Activated CD4-positive, alpha-beta T cell treated with anti-CD3 and anti-CD28 coated beads for 48 hours (primary cell): Measurements from ENCODE around the gene PLD1.
"Not testable (repeated sequence)": the region's sequence is repeated elsewhere in the genome, so short reads cannot be mapped to it uniquely, and the experiment has no call there.

Source experiments
- DNase-seq: peaks from one replicate; pipeline ENCODE4 v3.0.0-alpha.2; 2020

Gene PLD1

GRCh38 chr3:171736556-171736955 lies 73.7 kb downstream of the PLD1 start:
- DNase-seq, result no peak

GRCh38 chr3:171733561-171733960 lies 76.7 kb downstream of the PLD1 start:
- no peak for DNase-seq

GRCh38 chr3:171732756-171733155 lies 77.5 kb downstream of the PLD1 start:
- DNase-seq, result no peak

- DNase-seq, result no peak
Measured at GRCh38 chr3:171731691-171732090, 78.6 kb downstream of the PLD1 start.

- DNase-seq, result no peak
Measured at GRCh38 chr3:171729452-171730334, 80.6 kb downstream of the PLD1 start.

GRCh38 chr3:171727288-171727687 lies 83.0 kb downstream of the PLD1 start:
- no peak for DNase-seq

- no peak for DNase-seq
Measured at GRCh38 chr3:171718493-171719185, 91.6 kb downstream of the PLD1 start.

- no peak for DNase-seq
Measured at GRCh38 chr3:171715155-171715554, 95.1 kb downstream of the PLD1 start.

- DNase-seq, result no peak
Measured at GRCh38 chr3:171712171-171712938, 97.9 kb downstream of the PLD1 start.

- no peak for DNase-seq
Measured at GRCh38 chr3:171711461-171712170, 98.7 kb downstream of the PLD1 start.

GRCh38 chr3:171710359-171710758 lies 99.9 kb downstream of the PLD1 start:
- DNase-seq, result no peak

GRCh38 chr3:171704814-171705213 lies 105.5 kb downstream of the PLD1 start:
- no peak for DNase-seq

GRCh38 chr3:171704002-171704401 lies 106.3 kb downstream of the PLD1 start:
- peak; percentile 37 for DNase-seq

GRCh38 chr3:171703144-171703543 lies 107.1 kb downstream of the PLD1 start:
- no peak for DNase-seq

GRCh38 chr3:171700653-171701052 lies 109.6 kb downstream of the PLD1 start:
- DNase-seq, result no peak

GRCh38 chr3:171700157-171700556 lies 110.1 kb downstream of the PLD1 start:
- DNase-seq, result no peak

- DNase-seq, result no peak
Measured at GRCh38 chr3:171699601-171700000, 110.7 kb downstream of the PLD1 start.

GRCh38 chr3:171696805-171697204 lies 113.5 kb downstream of the PLD1 start:
- no peak for DNase-seq

- DNase-seq, result no peak
Measured at GRCh38 chr3:171695426-171695825, 114.9 kb downstream of the PLD1 start.

GRCh38 chr3:171694888-171695287 lies 115.4 kb downstream of the PLD1 start:
- no peak for DNase-seq

GRCh38 chr3:171692551-171692950 lies 117.7 kb downstream of the PLD1 start:
- DNase-seq, result not testable (repeated sequence)

GRCh38 chr3:171691485-171691884 lies 118.8 kb downstream of the PLD1 start:
- no peak for DNase-seq

- DNase-seq, result no peak
Measured at GRCh38 chr3:171690281-171690680, 120.0 kb downstream of the PLD1 start.
